Heart right ventricle (tissue), 16 donors: ENCODE results near the gene SIGLEC10. TPM values are rescaled to one million over a fixed set of nuclear protein-coding genes. Genes with fewer than 3 reads are reported as not detected.

Experiments used
- ATAC-seq, 8 donors: fragments of 200-7000 bp; cut with Tn5 transposase; one replicate each; pipeline ENCODE4 v1.9.1; 2020; ENCODE audit warnings: mild to moderate bottlenecking in 8 of 8, moderate library complexity in 8 of 8, moderate number of reproducible peaks in 1 of 8
- DNase-seq, 2 donors: peaks; one replicate each; pipeline ENCODE4 v3.0.0-alpha.2; 2020
- H3K27ac ChIP-seq, 10 donors: fragments of 200-600 bp; sonication (generic) in 2 of 10; one replicate each; pipeline versions ENCODE4 v1.5.0 to v1.8.0; 2020 to 2022; ENCODE audit warnings: mild to moderate bottlenecking in 3 of 10
- H3K27me3 ChIP-seq, 7 donors: fragments of 200-600 bp; one replicate each; pipeline ENCODE4 v1.8.0; 2021 to 2022; ENCODE audit warnings: mild to moderate bottlenecking in 2 of 7
- H3K36me3 ChIP-seq, 9 donors: fragments of 200-600 bp; sonication (generic) in 1 of 9; one replicate each; pipeline versions ENCODE4 v1.5.0 to v1.8.0; 2020 to 2022; ENCODE audit warnings: mild to moderate bottlenecking in 2 of 9
- H3K4me1 ChIP-seq, 9 donors: fragments of 200-600 bp; sonication (generic) in 1 of 9; one replicate each; pipeline versions ENCODE4 v1.5.0 to v1.8.0; 2020 to 2022; ENCODE audit warnings: mild to moderate bottlenecking in 4 of 9
- H3K4me3 ChIP-seq, 10 donors: fragments of 200-600 bp; sonication (generic) in 2 of 10; one replicate each; pipeline versions ENCODE4 v1.5.0 to v1.8.0; 2020 to 2022; ENCODE audit warnings: mild to moderate bottlenecking in 7 of 10, moderate library complexity in 2 of 10
- H3K9me3 ChIP-seq, 11 donors: fragments of 200-600 bp in 10 of 11; sonication (generic) in 2 of 11; one replicate each; pipeline versions ENCODE4 v1.5.0 to v1.8.0; 2013 to 2022; ENCODE audit warnings: mild to moderate bottlenecking in 2 of 11, control low read depth in 1 of 11, moderate library complexity in 1 of 11
- CTCF ChIP-seq, 9 donors: fragments of 200-600 bp; sonication (generic) in 2 of 9; IDR thresholded peaks; one replicate each; pipeline versions ENCODE4 v1.5.0 to v1.8.0; 2021 to 2022; ENCODE audit warnings: antibody characterized with exemption in 9 of 9, mild to moderate bottlenecking in 5 of 9, moderate library complexity in 1 of 9
- WGBS, 2 donors: extraction: QIAGEN DNeasy Blood & Tissue Kit; methylation state at CpG; one replicate each; pipeline ENCODE4 v1.1.7; 2013; ENCODE audit warnings: inconsistent platforms in 1 of 2; 5-methylcytosine and 5-hydroxymethylcytosine counted together
- intact Hi-C, 10 donors: fragments of 100-400 bp; cut with DNase I; formaldehyde crosslinking; loops; one replicate each; pipeline versions ENCODE4 v1.11.1 to v1.14.2; 2022
- polyA plus RNA-seq, 2 donors: library from polyadenylated mRNA; stranded (reverse); fragments of 200-250 nt; gene quantifications; one replicate each; pipeline ENCODE4 v1.2.3, GENCODE V29; 2013
- total RNA-seq, 10 donors: library from RNA; stranded (reverse); fragmentation: NEBNext Ultra II Directional in 3 of 10; extraction: Animal tissue kit (Norgen Biotek cat#: 25700) in 3 of 10; gene quantifications; one replicate each; pipeline versions ENCODE4 v1.2.1 to v1.2.4, GENCODE V29; 2021 to 2023
- donor health status: Arrhythmogenic right ventricular cardiomyopathy.
- donor health status: ischemic (EF 13 %, LVEDD 7.1; RV severe dilation, severe dysfunction).
- donor health status: healthy with polysubstance abuse.
- donor health status: DM: no; HTN: yes; CAD: no.
- donor health status: DM: no; HTN: no; CAD: no.
- donor health status: ischemic (EF 25% LVEDD 6.9; RV normal size, moderate dysfunction).
- donor health status: ischemic (EF 25% LVEDD 5.7; RV mildly dilated, moderate dysfunction).
- donor health status: healthy.
- donor health status: DM: yes; HTN: yes; CAD: no.
- donor health status: Ischemic cardiomyopathy.
- donor health status: ischemic (EF 35%, LVEDD 5.7; RV mildly dilated, moderate dysfunction).
- donor health status: nonischemic (EF 11% LVEDD 7.7; RV severe dilation, severe dysfunction).
- donor health status: DM: yes; HTN: yes; CAD: no.
- donor health status: PGD.
- donor health status: ischemic (EF 29% LVEDD 5.4; RV normal size, mild dysfunction).
- donor health status: nonischemic (EF 23%, LVEDD 6.1; RV moderate dilation, normal function).

The SIGLEC10 gene
- total and polyA plus RNA-seq, 12 donors = 0.17 to 4.2 (median 0.82) TPM

- intact Hi-C loops = loop anchor here in 1 of 10 donors (2.0 kb wide), 1 partner anchor 102 kb away; no protein-coding TSS in a partner anchor
- DNase-seq = no peak
- no peaks in the 10 kb centered on the region for H3K36me3 ChIP-seq
- H3K27ac ChIP-seq = peak overlapping the region in 1 of 10 donors; percentile 59
- H3K4me3 ChIP-seq = peak overlapping the region in 1 of 10 donors; percentile 10
- ATAC-seq = no peak
- peaks cover 0 to 29% (median 0%) of the 10 kb centered on the region in 9 donors for H3K4me1 ChIP-seq
- 40 to 43% methylated on average over 11 of the region's 11 CpGs for WGBS, 2 donors
- peaks cover 0 to 71% (median 42%) of the 10 kb centered on the region in 7 donors for H3K27me3 ChIP-seq
- TF ChIP-seq CTCF (IDR thresholded peaks at IDR 0.05) = no peak
- H3K9me3 ChIP-seq = no peaks in the 10 kb centered on the region
Observed at GRCh38 chr19:51440846-51441409, 23.5 kb upstream of the SIGLEC10 start.

- TF ChIP-seq CTCF (IDR thresholded peaks at IDR 0.05) = no peak
- intact Hi-C loops = loop anchor here in 1 of 10 donors (2.0 kb wide), 1 partner anchor 101 kb away; no protein-coding TSS in a partner anchor
- Histone ChIP-seq H3K4me3 (no peak overlapping the region), H3K9me3 (no peaks in the 10 kb centered on the region), H3K27me3 (peaks cover 0 to 80% (median 48%) of the 10 kb centered on the region in 7 donors), H3K36me3 (no peaks in the 10 kb centered on the region), H3K4me1 (peaks cover 0 to 29% (median 0%) of the 10 kb centered on the region in 9 donors), H3K27ac (no peak overlapping the region)
- ATAC-seq (no peak), DNase-seq (no peak)
- WGBS, 2 donors = 55 to 62% methylated on average over 2 of the region's 2 CpGs
Observed at GRCh38 chr19:51440052-51440451, 22.6 kb upstream of the SIGLEC10 start.

- Histone ChIP-seq H3K27ac (no peak overlapping the region), H3K9me3 (no peaks in the 10 kb centered on the region), H3K4me3 (no peak overlapping the region), H3K27me3 (peaks cover 0 to 84% (median 56%) of the 10 kb centered on the region in 7 donors), H3K4me1 (peaks cover 0 to 32% (median 0%) of the 10 kb centered on the region in 9 donors), H3K36me3 (no peaks in the 10 kb centered on the region)
- intact Hi-C loops = loop anchor here in 5 of 10 donors (2.0 to 5.0 kb wide), 3 partner anchors 98 to 102 kb away; no protein-coding TSS in a partner anchor
- peak in 8 of 9 donors; percentile 10 to 50 (median 30) for TF ChIP-seq CTCF (IDR thresholded peaks at IDR 0.05)
- no peak for ATAC-seq
- DNase-seq = no peak
- WGBS, 2 donors = 56 to 63% methylated on average over 5 of the region's 5 CpGs
Observed at GRCh38 chr19:51439021-51439465, 21.6 kb upstream of the SIGLEC10 start.

GRCh38 chr19:51434456-51434855 is 17.0 kb upstream of the SIGLEC10 start:
- H3K4me1 ChIP-seq = peaks cover 0 to 34% (median 0%) of the 10 kb centered on the region in 9 donors
- TF ChIP-seq CTCF (IDR thresholded peaks at IDR 0.05) = no peak
- no peak for DNase-seq
- WGBS, 2 donors = 65 to 75% methylated on average over 1 of the region's 1 CpG
- ATAC-seq = no peak
- H3K27ac ChIP-seq = no peak overlapping the region
- no peaks in the 10 kb centered on the region for H3K9me3 ChIP-seq
- peaks cover 0 to 55% (median 36%) of the 10 kb centered on the region in 7 donors for H3K27me3 ChIP-seq
- H3K36me3 ChIP-seq = no peaks in the 10 kb centered on the region
- H3K4me3 ChIP-seq = no peak overlapping the region
- intact Hi-C loops = no loop called here
